Dedifferentiated amniotic fluid mesenchymal stem cell (primary cell): Measurements from ENCODE around the gene HNRNPA3.
"Not testable (repeated sequence)": the region's sequence is repeated elsewhere in the genome, so short reads cannot be mapped to it uniquely, and the experiment has no call there.

Experiments used
- DNase-seq: peaks from one replicate; pipeline ENCODE4 v3.0.0-alpha.2; 2016; ENCODE audit errors: extremely low spot score

Gene HNRNPA3

DNA sequence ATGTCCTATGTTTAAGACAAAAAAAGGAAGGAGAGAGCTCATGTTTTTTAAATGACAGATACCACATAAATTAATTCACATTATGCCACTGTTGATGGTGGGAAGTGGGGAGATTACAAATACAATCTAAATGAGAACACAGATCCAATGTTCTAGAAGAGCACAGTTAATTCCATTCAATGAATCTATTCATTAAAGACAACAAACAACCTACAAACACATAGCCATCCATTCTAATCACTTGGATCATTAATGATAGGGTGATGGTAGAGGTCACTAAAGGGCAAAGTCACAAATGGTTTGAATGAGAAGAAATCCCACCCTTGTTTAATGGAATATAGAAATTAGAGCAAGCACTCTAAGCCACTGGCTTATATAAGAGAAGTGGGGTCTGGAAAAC, 21.7 kb downstream of the HNRNPA3 start:
- DNase-seq, result no peak

DNA sequence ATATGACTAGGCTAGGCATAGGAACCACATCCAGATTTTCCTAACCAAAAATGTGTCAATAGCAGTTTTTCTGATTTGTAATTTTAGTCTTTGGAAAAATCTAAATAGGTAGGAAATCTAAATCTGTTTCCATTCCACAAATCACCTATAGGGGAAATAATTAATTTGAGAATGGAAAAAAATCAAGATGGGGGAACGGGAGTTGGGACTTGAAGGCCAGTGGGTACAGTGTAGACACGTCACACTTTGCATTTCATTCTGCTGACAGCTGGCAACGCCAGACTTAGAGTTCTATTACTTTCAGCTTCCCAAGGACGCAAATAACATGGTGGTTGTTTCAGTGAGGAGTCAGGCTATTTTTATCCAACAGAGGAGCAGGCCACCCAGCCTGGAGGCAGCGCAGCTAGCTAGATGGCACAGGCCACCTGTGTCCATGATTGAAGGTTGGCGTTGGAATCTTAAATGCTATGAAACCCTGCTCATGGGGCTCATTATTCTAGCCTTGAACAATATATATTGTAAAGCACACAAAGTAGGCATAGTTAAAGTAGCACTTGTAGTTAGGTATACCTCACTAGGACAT, 23.4 kb downstream of the HNRNPA3 start:
- no peak for DNase-seq

DNA sequence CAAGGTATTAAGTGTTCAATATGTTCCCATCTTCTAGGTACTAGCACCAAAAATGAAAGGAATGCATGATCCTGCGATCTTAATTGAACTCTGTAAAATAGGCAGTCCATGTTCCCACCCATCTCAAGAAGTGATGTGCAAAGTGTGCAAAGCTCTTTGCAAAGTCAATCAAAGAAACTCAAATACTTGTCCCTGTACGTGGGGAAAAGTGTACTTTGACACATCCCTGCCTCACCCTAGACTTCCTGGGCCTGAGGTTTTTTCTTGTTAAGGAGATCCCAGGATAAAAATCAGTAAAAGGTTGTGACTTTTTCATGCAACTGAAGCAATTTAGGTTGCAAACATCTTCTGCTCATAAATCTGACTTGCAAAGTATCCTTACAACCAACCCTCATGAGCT, 25.3 kb downstream of the HNRNPA3 start:
- no peak for DNase-seq

DNA sequence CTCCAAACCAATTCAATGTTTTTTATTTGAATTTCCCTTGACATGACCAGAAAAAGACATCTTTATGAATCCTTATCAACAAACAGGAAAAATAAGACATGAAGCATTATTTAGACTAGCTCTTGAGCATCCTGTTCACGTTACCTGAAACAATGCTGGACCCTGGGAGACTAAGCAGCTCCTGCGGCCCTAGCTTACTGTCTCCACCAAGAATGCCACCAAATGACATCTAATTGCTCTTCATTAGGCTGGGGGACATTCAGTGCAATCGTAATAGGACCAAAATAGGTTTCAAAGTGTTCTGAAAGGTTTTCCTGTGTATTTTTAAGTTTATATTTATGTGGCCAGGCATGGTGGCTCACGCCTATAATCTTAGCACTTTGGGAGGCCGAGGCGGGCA, 26.5 kb downstream of the HNRNPA3 start:
- no peak for DNase-seq

DNA sequence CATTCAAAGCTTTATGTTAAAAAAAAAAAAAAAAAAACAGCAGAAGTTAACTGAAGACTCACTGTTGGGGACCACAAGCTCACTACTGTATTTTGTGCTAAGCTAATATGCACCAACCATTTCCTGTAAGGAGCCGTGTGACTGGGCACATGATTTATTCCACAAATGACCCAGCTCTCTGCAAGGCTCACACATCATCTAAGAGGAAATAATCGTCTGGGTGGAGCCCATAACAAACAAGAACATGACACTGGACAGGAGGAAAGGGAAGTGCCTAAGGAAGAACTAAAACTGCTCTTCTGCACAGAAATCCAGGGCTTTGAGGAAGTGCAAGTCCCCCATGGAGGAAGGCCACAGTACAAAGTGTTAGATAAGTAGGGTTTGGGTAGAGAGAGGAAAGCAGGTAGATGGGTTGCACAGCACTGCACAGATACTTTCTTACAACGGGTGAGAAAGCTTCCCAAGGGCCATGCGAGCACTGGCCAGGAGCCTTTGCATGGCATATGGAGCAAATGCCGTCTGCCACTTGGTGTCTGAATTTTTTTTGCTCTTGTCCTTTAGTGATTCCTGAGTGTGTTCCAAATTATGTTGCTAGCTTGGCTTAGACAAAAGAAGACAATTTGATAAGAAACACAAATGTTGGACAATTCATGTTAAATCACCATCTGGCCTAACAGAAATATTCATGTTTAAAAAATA, 27.5 kb downstream of the HNRNPA3 start:
- peak; percentile 52 for DNase-seq

DNA sequence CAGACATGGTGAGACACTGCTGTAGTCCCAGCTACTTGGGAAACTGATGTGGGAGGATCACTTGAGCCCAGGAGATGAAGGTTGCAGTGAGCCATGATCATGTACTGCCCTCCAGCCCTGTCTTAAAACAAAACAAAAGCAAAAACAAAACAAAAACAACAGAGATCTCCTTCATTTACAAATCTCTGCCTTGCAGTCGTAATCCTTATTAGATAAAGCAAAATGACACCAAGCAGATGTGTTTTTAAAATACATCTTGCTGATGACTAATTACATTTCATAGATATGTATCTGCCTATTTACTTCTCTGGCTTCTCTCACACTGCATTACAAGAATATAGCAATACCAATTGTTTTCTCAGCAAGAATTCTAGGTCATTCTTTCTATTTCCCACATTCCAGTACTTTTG, 29.1 kb downstream of the HNRNPA3 start:
- DNase-seq, result peak; percentile 47

DNA sequence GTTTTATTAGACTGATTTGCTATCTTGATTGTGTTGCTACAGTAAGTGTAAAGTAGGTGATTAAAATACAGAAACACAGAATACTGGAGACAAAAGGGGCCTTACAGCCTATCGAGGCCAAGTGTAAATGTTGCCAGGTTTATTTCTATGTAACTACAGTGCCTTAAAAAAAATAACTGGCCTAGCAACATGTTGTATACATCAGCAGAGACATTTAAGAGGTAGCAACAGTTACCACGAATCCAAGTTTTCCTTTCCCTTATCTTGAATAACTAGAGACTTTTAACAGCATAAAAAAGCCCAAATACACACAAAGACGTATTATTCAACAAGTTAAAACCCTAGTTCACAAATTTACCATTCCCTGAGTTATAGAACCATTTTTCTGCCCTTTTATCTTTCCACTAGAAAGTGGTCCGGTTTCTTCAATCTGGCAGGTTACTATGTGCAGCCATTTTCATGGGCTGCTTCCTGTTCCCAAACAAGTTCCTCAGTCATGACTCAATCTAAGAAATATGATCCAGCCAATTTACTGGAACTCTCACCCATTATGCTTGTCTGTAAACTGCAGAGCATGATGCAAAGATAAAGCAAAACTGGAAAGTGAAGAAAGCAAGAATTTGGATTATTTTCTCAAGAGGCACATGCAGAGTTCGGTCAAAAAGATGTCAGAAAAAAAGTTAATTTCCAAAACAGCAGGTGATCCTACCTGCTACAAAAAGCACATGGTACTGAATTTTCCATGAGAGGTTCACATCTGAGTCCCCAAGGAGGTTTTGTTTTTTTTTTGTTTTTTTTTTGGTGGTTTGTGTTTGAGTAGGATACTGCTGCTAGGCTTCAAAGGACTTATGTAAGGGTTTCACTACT, 29.8 kb downstream of the HNRNPA3 start:
- DNase-seq, result peak; percentile 98

DNA sequence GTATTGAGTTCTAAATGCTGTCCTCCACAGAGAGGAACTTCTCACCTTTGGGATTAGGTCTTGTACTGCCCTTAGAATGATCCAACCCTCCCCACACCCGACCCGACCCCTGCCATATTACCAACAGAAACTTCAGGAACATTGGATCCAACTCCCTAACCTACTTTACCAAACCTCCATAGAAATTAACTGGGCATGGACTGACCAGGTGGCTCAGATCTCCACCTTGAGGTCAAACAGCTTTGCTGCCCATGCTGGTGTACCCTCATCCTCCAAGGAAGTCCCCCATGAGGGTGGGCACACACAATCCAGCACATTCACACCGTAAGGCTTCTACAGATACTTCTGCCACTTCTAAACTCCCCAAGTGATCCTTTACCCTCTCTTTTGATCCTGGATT, 30.5 kb downstream of the HNRNPA3 start:
- DNase-seq, result no peak

DNA sequence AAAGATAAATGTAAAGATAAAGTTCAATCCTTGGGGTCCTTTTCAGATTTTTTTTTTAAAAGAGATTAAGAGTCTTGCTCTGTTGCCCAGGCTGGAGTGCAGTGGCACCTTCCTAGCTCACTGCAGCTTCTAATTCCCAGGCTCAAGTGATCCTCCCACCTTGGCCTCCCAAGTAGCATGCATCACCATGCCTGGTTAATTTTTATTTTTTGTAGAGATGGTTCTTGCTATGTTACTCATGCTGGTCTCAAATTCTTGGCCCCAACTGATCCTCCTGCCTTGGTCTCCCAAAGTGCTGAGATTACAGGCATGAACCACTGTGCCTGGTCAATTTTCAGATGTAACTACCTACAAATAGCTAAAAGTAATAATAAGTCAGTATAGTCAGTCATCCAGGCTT, 30.9 kb downstream of the HNRNPA3 start:
- DNase-seq, result no peak

DNA sequence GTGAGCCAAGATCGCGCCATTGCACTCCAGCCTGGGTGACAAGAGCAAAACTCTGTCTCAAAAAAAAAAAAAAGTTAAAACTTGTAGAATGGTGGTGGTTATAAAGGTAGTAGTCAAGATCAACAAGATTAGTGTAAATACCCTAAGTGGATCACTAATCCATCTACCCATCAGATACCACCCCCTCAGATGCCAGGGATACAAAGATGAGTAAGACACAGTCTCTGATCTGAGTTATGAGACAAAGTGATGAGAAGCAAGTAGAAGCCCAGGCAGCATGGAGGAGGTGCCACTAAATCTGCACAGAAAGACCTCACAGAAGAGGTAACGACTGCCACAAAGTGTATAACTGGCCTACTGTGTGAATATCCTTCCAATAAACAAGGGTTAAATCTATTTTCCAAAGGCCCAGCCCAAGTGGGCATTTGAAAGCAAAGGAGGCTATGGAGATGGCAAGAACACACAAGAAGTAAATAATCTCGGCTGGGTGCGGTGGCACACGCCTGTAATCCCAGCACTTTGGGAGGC, 31.7 kb downstream of the HNRNPA3 start:
- no peak for DNase-seq

DNA sequence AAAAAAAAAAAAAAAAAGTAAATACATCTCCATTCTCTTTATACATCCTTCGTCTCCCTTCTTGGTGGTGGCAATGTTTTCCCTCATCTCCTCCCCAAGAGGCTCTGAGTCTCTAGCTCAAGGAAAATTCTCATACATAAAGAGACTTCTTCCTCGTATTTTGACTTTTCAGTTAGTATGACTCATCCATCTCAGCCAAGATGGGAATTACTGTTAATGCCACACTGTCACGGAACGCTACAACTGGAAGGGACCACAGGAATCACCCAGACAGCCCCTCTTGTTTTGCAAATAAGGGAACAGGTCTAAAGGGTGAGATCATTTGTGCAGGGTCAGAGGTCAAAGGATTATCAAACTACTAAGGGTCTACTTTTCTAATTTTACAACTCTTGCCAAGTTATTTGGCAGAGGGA, 32.4 kb downstream of the HNRNPA3 start:
- DNase-seq, result peak; percentile 88

DNA sequence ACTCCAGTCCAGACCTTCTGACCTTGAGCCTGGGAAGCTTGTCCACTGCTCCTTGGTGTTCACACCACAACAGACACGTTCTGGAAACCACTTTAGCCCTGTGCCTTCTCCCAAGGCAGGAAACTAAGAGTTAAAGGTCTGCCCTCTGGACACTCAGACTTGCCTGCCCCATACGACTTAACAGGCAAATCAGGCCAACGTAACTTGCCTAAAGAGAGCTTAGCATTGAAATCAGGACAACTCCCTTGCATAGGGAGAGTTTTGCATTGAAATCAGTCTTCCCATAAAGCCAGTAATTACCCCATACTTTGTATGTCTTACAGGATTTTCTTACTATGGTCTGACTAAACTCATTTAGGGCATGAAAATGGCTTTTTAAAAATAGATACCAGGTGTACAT, 33.4 kb downstream of the HNRNPA3 start:
- no peak for DNase-seq

DNA sequence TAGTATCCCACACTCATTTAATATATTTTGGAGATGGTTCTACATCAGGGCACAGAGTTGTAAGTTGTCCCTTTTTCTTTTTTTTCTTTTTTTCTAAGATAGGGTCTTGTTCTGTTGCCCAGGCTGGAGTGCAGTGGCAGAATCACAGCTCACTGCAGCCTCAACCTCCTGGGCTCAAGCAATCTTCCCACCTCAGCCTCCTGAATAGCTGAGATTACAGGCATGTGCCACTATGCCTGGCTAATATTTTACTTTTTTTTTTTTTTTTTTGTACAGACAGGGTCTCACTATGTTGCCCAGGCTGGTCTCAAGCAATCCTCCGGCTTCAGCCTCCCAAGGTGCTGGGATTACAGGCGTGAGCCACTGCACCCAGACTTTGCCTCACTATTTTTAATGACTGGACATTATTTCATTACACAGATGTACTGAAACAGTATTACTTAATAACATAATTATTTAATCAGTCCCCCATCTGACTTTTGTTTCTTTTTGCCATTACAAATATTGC, 34.0 kb downstream of the HNRNPA3 start:
- not testable (repeated sequence) for DNase-seq

DNA sequence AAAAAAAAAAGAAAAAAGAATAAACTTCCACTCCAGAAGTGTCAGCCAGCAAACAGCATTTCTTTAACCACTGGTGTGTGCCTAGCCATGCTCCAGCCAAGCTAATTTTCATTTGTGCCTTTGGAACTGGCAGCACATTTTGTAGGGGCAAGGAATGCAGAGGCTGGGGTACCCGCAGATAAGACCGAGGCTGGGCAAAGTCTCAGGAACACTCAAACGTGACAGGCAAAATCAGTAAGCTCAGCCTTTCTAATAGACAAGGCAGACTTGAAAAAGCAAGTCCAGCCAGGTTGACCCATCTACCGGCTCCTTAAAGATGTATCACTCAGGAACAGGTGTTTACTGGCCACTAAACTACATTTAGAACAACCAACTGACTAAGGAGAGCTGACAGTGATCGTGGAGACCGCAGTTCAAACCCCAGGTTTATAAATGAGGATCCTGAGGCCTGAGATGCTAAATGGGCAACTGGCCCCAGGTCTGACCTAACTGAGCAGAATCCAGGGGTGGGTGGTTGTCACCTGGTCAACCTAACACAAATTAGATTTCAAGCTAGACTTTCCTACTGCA, 35.2 kb downstream of the HNRNPA3 start:
- no peak for DNase-seq

DNA sequence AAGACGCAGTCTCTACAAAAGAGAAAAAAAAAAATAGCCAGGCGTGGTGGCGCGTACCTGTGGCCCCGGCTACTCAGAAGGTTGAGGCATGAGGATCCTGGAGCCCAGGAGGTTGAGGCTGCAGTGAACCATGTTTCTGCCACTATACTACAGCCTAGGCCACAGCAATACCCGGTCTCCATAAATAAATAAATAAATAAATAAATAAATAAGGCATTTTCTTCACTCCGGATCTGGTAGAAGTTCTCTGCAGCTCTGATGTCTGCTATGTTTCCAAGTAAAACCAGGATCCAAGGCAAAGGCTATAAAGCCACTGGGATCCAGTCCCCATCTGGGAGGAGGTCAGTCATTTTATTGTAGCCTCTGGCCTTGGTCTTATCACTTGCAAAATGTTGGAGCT, 36.4 kb downstream of the HNRNPA3 start:
- no peak for DNase-seq

DNA sequence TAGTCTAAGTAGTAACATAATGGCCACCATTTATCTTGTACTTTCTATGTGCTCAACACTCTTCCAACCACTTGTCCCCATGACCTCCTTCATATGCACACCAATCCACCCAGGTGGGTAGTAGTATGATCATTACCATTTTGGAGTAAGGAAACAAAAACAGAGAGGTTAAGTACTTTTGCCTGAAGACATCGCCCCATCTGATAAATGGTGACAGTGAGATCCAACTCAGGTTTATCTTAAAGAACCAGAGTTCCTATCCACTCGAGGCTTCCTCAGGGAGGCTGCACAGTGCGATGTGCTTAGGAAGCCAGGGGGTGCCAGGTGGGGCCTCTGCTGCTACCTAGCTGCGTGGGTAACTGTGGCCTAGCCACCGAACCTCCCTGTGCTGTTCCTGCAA, 37.9 kb downstream of the HNRNPA3 start:
- no peak for DNase-seq

DNA sequence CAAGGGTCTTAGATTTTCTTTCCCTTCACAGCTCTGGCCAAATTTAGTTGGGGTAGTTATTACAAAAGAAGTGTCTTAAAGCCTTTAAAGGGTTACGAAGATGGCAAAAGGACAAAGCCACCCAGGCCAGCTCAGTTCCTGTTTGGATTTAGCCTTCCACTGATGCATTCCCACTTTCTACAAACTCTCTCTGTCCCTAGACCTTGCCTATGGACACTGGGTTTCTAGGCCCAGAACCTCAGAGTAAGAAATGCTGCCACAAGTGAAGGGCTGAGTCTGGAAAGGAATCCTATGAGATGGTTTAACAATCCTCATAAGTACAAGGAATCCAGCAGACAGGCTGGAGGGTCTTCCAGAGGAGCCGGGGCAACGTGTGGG, 38.6 kb downstream of the HNRNPA3 start:
- no peak for DNase-seq

DNA sequence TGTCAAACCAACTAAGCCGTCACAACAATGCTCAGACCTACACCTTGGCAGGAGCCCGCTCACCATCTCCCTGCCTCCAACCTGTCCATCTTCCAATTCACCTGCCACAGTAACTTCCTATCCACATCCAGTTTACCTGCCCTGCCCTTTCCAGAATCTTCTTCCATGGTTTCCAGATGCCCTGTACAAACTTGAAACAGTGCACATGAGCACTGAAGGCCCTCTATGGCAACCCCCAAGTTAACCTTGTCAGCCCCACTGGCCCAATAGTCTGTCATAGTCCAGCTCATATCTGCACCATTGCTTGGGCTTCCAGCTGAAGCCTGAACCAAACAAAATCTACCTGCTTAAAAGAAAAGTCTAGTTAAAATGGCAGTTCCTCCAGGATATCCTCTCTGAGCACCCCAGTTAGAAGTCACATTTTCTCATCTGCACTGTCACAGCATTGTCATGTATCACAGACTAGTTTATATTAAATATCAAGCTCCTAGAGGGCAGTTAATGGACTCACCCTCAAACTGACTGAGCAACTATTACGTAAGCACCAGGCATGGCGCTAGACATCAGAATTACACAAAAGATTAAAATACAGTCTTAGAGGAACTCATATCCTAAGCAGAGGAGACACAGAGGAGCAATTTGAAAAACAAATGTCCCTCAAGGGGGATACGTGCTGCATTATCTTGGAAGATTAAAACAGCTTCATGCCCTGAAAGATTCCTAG, 40.4 kb downstream of the HNRNPA3 start:
- no peak for DNase-seq

DNA sequence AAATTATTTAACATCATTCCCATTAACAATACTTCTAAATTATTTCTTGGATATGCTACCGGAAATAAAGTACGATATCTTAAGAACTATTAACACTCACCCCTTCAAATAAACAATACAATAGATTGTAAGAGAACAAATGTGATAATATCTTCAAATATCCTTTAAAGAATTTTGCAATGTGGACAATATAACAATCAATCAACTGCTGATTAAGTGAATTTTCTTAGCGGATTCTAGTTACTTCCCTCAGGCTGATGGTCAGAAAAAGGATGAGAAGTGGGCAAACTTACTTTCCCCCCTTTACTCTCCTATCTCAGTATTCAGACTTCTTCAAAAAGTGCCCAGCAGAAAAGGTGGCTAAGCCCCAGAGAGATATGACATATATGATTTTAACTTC, 41.1 kb downstream of the HNRNPA3 start:
- no peak for DNase-seq

DNA sequence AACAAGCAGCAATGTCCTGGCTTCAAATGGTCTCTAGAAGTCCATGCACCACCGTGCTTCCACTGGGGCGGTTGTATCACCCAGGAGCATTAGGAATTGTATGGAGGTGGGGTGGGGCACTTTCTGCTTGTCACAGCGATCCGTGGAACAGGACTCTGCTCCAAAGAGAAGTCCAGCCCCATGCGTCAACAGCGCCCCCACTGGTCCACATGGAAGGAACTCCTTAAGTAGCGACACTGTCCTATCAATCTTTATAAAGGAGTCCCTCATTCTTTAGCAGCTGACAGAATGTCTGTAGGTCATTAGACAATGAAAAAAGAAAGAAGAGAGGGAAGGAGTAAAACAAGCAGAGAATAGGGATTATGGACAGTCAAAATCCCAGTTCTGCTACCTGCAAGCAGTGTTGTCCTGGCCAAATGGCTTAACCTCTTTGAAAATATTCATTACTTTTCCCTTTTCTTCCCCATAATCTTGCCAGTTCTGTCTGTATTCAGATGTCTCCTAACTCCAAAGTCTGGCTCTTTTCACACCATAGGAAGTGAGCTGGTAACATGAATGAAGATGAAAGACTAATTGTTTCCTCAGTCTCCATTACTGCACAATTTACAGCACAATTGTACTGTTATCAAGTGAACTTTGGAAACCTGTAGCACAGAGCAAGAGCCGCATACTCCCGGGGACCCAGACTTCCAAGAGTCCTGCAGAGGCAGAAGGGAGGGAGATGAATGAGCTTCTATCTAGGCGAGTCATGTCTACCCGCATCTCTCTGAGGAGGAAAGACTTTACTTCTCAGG, 42.0 kb downstream of the HNRNPA3 start:
- no peak for DNase-seq

DNA sequence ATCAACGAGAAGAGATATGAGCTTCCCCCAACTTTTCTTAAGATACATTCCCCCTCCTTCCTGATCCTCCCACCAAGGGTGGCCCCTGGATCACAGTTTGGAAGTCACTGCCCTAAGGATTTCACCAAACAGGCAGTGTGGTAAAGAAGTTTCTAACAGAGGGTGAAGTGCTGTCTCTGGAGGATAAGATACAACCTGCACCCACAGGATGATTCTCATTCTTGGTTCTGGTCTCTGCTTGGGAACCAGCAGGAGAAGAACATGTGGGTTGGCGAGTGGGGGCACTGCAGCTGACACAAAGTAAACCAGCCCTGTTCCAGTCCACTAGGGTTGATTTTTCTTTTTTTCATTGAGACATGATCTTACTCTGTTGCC, 42.6 kb downstream of the HNRNPA3 start:
- DNase-seq, result no peak
